ENCODE data around the gene COMT. TPM values are rescaled to one million over a fixed set of nuclear protein-coding genes. Genes with fewer than 3 reads are reported as not detected.
A peak's percentile ranks its signal among the peaks of the same experiment; 100 is the strongest.

Gene COMT
- total and polyA plus RNA-seq, 9 donors = 23.1 to 200 (median 161) TPM

- no peaks in the 10 kb centered on the region for H3K4me1 ChIP-seq (ENCODE audit: insufficient read depth)
- H3K4me3 ChIP-seq = no peak overlapping the region
- H3K9me3 ChIP-seq = no peaks in the 10 kb centered on the region
- no peaks in the 10 kb centered on the region for H3K27me3 ChIP-seq
- H3K27ac ChIP-seq = no peak overlapping the region
- H3K36me3 ChIP-seq = no peaks in the 10 kb centered on the region
- DNase-seq = peak in 1 of 5 donors; percentile 15
- 90 to 93% (median 90%) methylated on average over 24 to 33 of the region's 33 CpGs for WGBS, 3 donors
- intact Hi-C loops (cut with DNase I) = no loop called here
- TF ChIP-seq EP300 (IDR thresholded peaks at IDR 0.05) = no peak
- no peak for TF ChIP-seq CTCF (IDR thresholded peaks at IDR 0.05)
- TF ChIP-seq POLR2A (IDR thresholded peaks at IDR 0.05) = no peak
These were observed 39.8 kb downstream of the COMT start for GRCh38 chr22:19981171-19981960.

- H3K27ac ChIP-seq = no peak overlapping the region
- peak in 2 of 5 donors; percentile 9 to 25 for DNase-seq
- H3K9me3 ChIP-seq = no peaks in the 10 kb centered on the region
- no peaks in the 10 kb centered on the region for H3K4me1 ChIP-seq (ENCODE audit: insufficient read depth)
- intact Hi-C loops (cut with DNase I) = no loop called here
- WGBS, 3 donors = 93 to 96% (median 95%) methylated on average over 16 of the region's 16 CpGs
- no peaks in the 10 kb centered on the region for H3K36me3 ChIP-seq
- H3K4me3 ChIP-seq = no peak overlapping the region
- H3K27me3 ChIP-seq = no peaks in the 10 kb centered on the region
- no peak for TF ChIP-seq EP300 (IDR thresholded peaks at IDR 0.05)
- no peak for TF ChIP-seq CTCF (IDR thresholded peaks at IDR 0.05)
- no peak for TF ChIP-seq POLR2A (IDR thresholded peaks at IDR 0.05)
These were observed 40.7 kb downstream of the COMT start for GRCh38 chr22:19981961-19982920.

- no peaks in the 10 kb centered on the region for H3K27me3 ChIP-seq
- DNase-seq = peak in 2 of 5 donors; percentile 22 to 32
- H3K4me1 ChIP-seq (ENCODE audit: insufficient read depth) = no peaks in the 10 kb centered on the region
- no peak overlapping the region for H3K4me3 ChIP-seq
- WGBS, 3 donors = 92% methylated on average over 8 of the region's 8 CpGs
- TF ChIP-seq POLR2A (IDR thresholded peaks at IDR 0.05) = no peak
- no peak for TF ChIP-seq CTCF (IDR thresholded peaks at IDR 0.05)
- TF ChIP-seq EP300 (IDR thresholded peaks at IDR 0.05) = no peak
- no peak overlapping the region for H3K27ac ChIP-seq
- H3K9me3 ChIP-seq = no peaks in the 10 kb centered on the region
- no peaks in the 10 kb centered on the region for H3K36me3 ChIP-seq
- intact Hi-C loops (cut with DNase I) = no loop called here
These were observed 41.5 kb downstream of the COMT start for GRCh38 chr22:19982991-19983578.

- DNase-seq = peak in 2 of 5 donors; percentile 37 to 44
- Histone ChIP-seq H3K4me1 (ENCODE audit: insufficient read depth) (no peaks in the 10 kb centered on the region), H3K27ac (no peak overlapping the region)
These were observed 42.2 kb downstream of the COMT start for GRCh38 chr22:19983741-19984140.

More at GRCh38 chr22:19983741-19984140, 42.2 kb downstream of the COMT start:
- WGBS, 3 donors = 75 to 76% (median 75%) methylated on average over 5 of the region's 5 CpGs
- Histone ChIP-seq H3K36me3 (no peaks in the 10 kb centered on the region), H3K9me3 (no peaks in the 10 kb centered on the region), H3K4me3 (no peak overlapping the region), H3K27me3 (no peaks in the 10 kb centered on the region)
- intact Hi-C loops (cut with DNase I) = no loop called here
- no peak for TF ChIP-seq POLR2A (IDR thresholded peaks at IDR 0.05)
- TF ChIP-seq CTCF (IDR thresholded peaks at IDR 0.05) = no peak
- no peak for TF ChIP-seq EP300 (IDR thresholded peaks at IDR 0.05)

All from ovary (tissue), 9 donors.